Endothelial cell (in vitro differentiated cells): Measurements from ENCODE around the gene GTF2A1. TPM values are rescaled to one million over a fixed set of nuclear protein-coding genes. Genes with fewer than 3 reads are reported as not detected.
A peak's percentile ranks its signal among the peaks of the same experiment; 100 is the strongest.

ENCODE experiments used
- DNase-seq: peaks from one replicate; pipeline ENCODE4 v3.0.0; 2021; ENCODE audit warnings: low spot score
- H3K27ac Mint-ChIP-seq: one replicate; pipeline ENCODE4 v1.8.0; 2021; ENCODE audit warnings: mixed read lengths, inconsistent platforms; ENCODE audit not compliant: unreplicated experiment
- H3K27me3 Mint-ChIP-seq: one replicate; pipeline ENCODE4 v1.8.0; 2021; ENCODE audit warnings: mild to moderate bottlenecking, moderate library complexity, mixed read lengths, inconsistent platforms; ENCODE audit not compliant: unreplicated experiment
- H3K36me3 Mint-ChIP-seq: one replicate; pipeline ENCODE4 v1.8.0; 2021; ENCODE audit warnings: mild to moderate bottlenecking, low read depth, mixed read lengths, inconsistent platforms; ENCODE audit not compliant: unreplicated experiment
- H3K4me1 Mint-ChIP-seq: one replicate; pipeline ENCODE4 v1.8.0; 2021; ENCODE audit warnings: mild to moderate bottlenecking, mixed read lengths, inconsistent platforms; ENCODE audit not compliant: unreplicated experiment
- H3K4me3 Mint-ChIP-seq: one replicate; pipeline ENCODE4 v1.8.0; 2021; ENCODE audit warnings: mild to moderate bottlenecking, mixed read lengths, inconsistent platforms; ENCODE audit not compliant: unreplicated experiment
- H3K9me3 Mint-ChIP-seq: one replicate; pipeline ENCODE4 v1.8.0; 2021; ENCODE audit warnings: mixed read lengths, inconsistent platforms; ENCODE audit not compliant: unreplicated experiment
- total RNA-seq: library from RNA; stranded (reverse); fragmentation: NEBNext Ultra II Directional; extraction: Animal tissue kit (Norgen Biotek cat#: 25700); gene quantifications from one replicate; pipeline ENCODE4 v1.2.1, GENCODE V29; 2021; ENCODE audit not compliant: unreplicated experiment
- TF ChIP-seq, protein P1 (sequence below): fragments of 200-600 bp; sonication (generic); IDR thresholded peaks from one replicate; pipeline ENCODE4 v1.5.0; 2021; ENCODE audit warnings: antibody characterized with exemption; ENCODE audit not compliant: unreplicated experiment

GTF2A1 gene
- total RNA-seq, 1 donor from 2014 or later: 34.6 TPM

- no peaks in the 10 kb centered on the region for H3K9me3 Mint-ChIP-seq
- TF ChIP-seq, protein P1, sequence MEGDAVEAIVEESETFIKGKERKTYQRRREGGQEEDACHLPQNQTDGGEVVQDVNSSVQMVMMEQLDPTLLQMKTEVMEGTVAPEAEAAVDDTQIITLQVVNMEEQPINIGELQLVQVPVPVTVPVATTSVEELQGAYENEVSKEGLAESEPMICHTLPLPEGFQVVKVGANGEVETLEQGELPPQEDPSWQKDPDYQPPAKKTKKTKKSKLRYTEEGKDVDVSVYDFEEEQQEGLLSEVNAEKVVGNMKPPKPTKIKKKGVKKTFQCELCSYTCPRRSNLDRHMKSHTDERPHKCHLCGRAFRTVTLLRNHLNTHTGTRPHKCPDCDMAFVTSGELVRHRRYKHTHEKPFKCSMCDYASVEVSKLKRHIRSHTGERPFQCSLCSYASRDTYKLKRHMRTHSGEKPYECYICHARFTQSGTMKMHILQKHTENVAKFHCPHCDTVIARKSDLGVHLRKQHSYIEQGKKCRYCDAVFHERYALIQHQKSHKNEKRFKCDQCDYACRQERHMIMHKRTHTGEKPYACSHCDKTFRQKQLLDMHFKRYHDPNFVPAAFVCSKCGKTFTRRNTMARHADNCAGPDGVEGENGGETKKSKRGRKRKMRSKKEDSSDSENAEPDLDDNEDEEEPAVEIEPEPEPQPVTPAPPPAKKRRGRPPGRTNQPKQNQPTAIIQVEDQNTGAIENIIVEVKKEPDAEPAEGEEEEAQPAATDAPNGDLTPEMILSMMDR: no peak
- peak; percentile 11 for DNase-seq
Observed at GRCh38 chr14:81221579-81222102, 882 bp upstream of the GTF2A1 start.

GRCh38 chr14:81220580-81220829, 254 bp downstream of the GTF2A1 start:
- Mint-ChIP-seq H3K9me3 (no peaks in the 10 kb centered on the region), H3K4me3 (peak overlapping the region; percentile 95), H3K4me1 (peaks cover 17% of the 10 kb centered on the region), H3K27me3 (peaks cover 24% of the 10 kb centered on the region), H3K36me3 (peaks cover 8% of the 10 kb centered on the region), H3K27ac (peak overlapping the region; percentile 94)
- TF ChIP-seq, protein P1: no peak
- no peak for DNase-seq

More at GRCh38 chr14:81221579-81222102, 882 bp upstream of the GTF2A1 start:
- Mint-ChIP-seq H3K4me1 (peaks cover 17% of the 10 kb centered on the region), H3K27ac (peak overlapping the region; percentile 98), H3K27me3 (peaks cover 24% of the 10 kb centered on the region), H3K4me3 (peak overlapping the region; percentile 92), H3K36me3 (peaks cover 4% of the 10 kb centered on the region)

DNA sequence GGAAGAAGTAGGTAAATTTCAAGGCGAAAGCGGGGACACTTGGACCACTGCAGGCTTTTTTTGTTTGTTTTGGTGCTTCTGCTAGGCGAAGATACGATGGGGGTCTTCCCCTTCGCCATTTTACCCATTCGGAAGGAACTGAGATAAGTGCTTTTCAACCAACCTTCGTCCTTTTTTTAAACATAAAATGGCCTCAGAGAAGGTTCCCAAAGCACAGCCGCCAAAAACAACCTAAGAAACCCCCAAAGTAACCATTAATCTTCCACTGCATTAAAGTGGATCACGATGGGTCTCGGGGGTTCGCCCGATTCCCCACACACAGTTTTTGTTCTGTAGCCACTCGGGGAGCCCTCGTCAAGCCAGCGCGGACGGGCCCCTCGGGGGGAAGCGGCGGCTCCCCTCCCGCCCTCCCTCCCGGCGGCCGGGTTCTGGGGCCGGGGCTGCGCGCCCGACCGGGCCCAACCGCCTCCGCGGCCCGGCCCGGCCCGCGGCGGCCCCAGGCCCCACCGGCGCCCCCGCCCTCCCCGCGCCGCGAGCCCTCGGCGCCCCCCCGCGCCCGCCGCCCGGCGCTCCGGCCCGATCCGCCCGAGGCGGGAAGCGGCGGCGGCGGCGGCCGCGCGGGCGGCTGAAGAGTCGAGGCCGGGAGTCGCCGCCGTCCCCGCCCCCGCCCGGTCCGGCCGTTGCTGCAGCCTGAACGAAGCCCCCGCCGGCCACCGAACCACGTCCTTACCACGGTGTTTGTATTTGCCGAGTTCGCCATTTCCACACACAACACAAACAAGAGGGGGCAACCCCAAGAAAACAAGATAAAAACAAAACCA, 790 bp downstream of the GTF2A1 start:
- DNase-seq: peak; percentile 33
- Mint-ChIP-seq H3K4me1 (peaks cover 17% of the 10 kb centered on the region), H3K9me3 (no peaks in the 10 kb centered on the region), H3K36me3 (peaks cover 8% of the 10 kb centered on the region), H3K4me3 (peak overlapping the region; percentile 99), H3K27me3 (peaks cover 24% of the 10 kb centered on the region), H3K27ac (peak overlapping the region; percentile 100)
- TF ChIP-seq, protein P1: no peak

- peak overlapping the region; percentile 99 for H3K4me3 Mint-ChIP-seq
- peak overlapping the region; percentile 100 for H3K27ac Mint-ChIP-seq
- H3K4me1 Mint-ChIP-seq: peaks cover 17% of the 10 kb centered on the region
- DNase-seq: peak; percentile 83
- H3K27me3 Mint-ChIP-seq: peaks cover 24% of the 10 kb centered on the region
- no peaks in the 10 kb centered on the region for H3K9me3 Mint-ChIP-seq
- H3K36me3 Mint-ChIP-seq: peaks cover 8% of the 10 kb centered on the region
- TF ChIP-seq, protein P1: no peak
Observed at GRCh38 chr14:81219210-81219758, 1.5 kb downstream of the GTF2A1 start.

DNA sequence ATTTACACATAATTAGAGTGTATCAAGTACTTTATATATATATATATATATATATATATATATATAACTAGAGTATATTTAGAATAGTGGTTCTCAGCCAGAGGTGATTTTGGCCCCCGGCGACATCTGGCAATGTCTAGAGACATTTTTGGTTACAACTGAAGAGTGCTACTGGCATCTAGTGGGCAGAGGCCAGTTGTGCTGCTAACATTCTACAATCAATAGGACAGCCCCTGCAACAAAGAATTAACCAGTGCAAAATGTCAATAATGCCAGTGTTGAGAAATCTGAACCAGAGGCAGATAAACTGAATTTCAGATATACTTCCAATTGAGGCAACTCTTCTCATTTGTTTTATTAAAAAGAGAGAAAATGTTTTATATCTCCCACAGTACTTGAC, 8.9 kb downstream of the GTF2A1 start:
- no peak for DNase-seq
- peaks cover 11% of the 10 kb centered on the region for H3K4me1 Mint-ChIP-seq
- no peaks in the 10 kb centered on the region for H3K27me3 Mint-ChIP-seq
- H3K4me3 Mint-ChIP-seq: no peak overlapping the region
- H3K27ac Mint-ChIP-seq: no peak overlapping the region
- no peaks in the 10 kb centered on the region for H3K9me3 Mint-ChIP-seq
- TF ChIP-seq, protein P1: no peak
- peaks cover 31% of the 10 kb centered on the region for H3K36me3 Mint-ChIP-seq
